GM12873 (cell line): ENCODE results near the gene SPECC1.

Source experiments
- TF ChIP-seq, protein P1 (sequence below): IDR thresholded peaks from 2 replicates; pipeline ENCODE4 v1.5.1; 2012; ENCODE audit warnings: low read depth, mild to moderate bottlenecking, moderate library complexity, low read length, control low read depth; ENCODE audit not compliant: insufficient read depth; ENCODE audit errors: missing control alignments

Gene SPECC1

DNA sequence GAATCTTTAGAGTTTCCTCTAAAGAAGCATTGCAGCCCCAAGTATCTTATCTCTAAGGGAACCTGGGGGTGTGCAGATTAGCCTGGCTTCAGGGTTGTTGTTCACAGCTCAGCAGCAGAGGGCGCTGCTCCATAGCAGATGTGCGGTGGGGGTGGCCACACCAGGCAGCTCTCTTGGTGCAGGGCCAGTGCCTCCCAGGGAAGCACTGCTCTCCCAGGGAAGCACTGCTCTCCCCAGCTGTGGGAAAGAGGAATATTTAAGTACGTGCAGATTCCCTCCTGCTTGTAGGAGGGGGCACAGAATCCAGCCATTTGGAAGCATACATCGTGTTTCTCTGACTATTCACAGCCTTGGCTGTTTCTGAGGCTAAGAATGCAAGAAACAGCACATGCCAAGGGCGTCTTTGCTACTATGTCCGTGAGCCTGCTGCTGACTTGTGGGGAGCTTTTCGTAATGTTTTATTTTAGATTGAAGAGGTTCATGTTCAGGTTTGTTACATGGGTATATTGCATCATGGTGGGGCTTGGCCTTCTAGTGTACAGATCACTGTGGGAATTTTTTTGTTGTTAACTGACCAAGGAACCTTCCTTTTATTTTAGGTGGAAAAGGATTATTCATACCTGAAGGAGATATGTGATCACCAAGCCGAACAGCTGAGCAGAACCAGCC, 217.8 kb downstream of the SPECC1 start:
- TF ChIP-seq, protein P1, sequence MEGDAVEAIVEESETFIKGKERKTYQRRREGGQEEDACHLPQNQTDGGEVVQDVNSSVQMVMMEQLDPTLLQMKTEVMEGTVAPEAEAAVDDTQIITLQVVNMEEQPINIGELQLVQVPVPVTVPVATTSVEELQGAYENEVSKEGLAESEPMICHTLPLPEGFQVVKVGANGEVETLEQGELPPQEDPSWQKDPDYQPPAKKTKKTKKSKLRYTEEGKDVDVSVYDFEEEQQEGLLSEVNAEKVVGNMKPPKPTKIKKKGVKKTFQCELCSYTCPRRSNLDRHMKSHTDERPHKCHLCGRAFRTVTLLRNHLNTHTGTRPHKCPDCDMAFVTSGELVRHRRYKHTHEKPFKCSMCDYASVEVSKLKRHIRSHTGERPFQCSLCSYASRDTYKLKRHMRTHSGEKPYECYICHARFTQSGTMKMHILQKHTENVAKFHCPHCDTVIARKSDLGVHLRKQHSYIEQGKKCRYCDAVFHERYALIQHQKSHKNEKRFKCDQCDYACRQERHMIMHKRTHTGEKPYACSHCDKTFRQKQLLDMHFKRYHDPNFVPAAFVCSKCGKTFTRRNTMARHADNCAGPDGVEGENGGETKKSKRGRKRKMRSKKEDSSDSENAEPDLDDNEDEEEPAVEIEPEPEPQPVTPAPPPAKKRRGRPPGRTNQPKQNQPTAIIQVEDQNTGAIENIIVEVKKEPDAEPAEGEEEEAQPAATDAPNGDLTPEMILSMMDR: peak; percentile 90

DNA sequence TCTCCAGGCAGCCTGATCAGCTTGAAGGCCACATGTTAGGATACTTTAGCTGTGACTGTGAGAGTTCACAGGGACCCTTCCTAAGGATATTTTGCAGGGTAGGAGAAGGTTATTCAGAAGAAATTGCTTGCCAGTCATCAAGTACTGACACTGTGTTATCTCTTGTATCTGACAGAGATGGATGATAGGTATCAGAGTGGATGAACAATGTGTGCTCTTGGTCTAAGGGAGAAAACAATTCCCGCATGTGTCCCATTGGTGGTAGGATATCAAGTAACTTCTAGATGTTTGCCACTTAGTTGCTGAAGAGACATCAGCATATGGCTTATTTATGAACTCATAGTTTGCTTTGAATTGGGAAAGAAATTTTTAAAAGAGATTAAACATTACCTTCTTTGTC, 219.3 kb downstream of the SPECC1 start:
- TF ChIP-seq, protein P1: no peak

DNA sequence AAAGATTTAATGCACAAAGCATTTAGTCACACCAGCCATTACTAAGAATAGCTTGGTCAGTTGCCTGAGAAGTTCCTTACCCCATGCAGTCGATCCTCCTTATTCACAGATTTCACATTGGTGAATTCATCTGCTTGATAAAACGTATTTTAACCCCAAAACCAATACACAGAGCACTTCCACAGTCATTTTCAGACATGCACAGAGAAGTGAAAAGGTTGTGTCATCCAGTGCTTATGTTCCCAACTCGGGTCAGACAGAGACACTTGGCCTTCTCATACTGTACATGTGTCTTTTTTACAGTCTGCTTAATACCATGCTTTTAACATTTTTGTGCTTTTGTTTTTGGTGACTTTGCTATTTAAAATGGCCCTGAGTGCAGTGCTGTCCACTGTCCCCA, 219.7 kb downstream of the SPECC1 start:
- TF ChIP-seq, protein P1: no peak

DNA sequence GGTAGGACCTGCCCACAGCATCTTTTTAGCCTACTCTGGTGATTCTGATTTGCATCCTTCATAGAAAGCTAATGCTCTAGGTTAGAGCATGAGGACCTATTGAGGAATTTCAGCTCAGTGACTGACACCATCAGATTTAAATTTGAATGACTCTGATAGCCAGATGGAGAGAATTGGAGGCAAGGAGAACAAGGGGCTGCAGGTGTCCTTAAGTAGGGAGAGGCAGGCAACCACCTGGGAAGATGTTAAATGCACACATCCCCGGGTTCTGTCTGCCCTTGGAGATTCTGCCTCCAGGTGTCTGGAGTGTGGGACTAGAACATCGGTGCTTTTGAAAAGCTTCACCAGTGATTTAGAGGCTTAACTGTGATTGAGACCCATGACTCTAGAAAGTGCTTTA, 221.8 kb downstream of the SPECC1 start:
- TF ChIP-seq, protein P1: no peak

DNA sequence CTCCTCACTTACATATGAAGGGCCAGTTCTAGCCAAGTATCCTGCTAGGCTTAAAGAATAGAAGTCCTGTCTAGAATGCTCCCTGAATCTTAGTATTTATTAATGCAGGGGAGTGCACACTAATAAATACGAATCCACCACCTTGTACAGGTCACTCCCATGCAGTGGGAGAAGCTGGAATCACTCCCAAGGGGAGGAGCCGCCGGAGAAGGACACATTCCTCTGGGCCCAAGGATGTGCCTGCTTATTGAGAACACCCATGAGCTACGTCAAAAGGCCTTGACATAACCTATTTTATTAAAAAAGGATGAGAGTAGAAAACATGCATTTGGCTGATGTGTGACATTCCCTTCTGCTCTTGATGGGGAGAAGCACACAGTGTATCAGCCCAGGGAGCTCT, 223.5 kb downstream of the SPECC1 start:
- TF ChIP-seq, protein P1: no peak

DNA sequence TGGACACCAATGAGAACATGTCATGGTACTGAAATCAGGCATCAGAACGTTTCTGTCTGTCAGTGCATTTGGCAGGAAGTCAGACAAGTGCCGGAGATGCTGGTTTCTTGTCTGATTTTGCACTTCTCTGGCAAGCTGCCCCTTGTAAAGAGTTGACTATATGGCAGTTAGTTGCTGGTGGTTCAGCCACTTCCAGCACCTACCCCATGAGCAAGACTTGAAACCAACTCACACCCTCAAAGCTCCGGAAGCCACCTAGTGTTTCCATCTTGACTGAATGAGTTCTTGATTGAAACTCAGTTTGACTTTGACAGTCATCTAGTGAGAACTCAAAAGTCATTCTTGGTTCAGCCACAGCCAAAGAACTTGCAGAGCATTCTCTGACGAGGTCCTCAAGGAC, 225.1 kb downstream of the SPECC1 start:
- TF ChIP-seq, protein P1: peak; percentile 41

DNA sequence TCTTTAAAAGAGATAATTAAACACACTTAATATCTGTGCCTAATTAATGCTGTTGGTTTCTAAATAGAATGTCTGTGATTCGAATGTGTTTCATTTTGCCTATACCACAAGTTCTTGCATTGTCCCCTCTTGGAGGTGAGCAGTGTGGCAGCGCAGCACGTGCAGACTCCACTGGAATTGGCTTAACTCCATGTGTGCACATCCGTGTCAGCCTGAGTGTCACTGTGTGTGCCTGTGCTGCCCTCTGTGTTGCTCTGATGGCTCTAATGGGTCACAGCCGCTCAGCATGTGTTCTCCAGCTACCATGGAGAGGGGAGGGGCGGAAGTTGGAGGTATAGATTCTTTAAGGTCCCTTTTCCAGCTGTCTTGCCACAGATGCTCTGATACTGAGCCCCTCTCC, 226.6 kb downstream of the SPECC1 start:
- TF ChIP-seq, protein P1: no peak
